Measurements from ENCODE around the gene GATAD2A.
"Not testable (repeated sequence)": the region's sequence is repeated elsewhere in the genome, so short reads cannot be mapped to it uniquely, and the experiment has no call there.

GATAD2A gene

GRCh38 chr19:19366434-19367396, 38.8 kb upstream of the GATAD2A start:
- H3K4me3 ChIP-seq (replicated peaks in 1 of 2; ENCODE audit: low read depth in 2 of 2, low read length in 2 of 2) = no peak overlapping the region
- TF ChIP-seq CTCF (IDR thresholded peaks at IDR 0.05; ENCODE audit: low read depth, low read length) = peak; percentile 98
- peak; percentile 79 to 80 for DNase-seq (ENCODE audit: low read depth in 2 of 2)

GRCh38 chr19:19368087-19368486, 37.4 kb upstream of the GATAD2A start:
- no peak overlapping the region for H3K4me3 ChIP-seq (replicated peaks in 1 of 2; ENCODE audit: low read depth in 2 of 2, low read length in 2 of 2)
- DNase-seq (ENCODE audit: low read depth in 2 of 2) = no peak
- no peak for TF ChIP-seq CTCF (IDR thresholded peaks at IDR 0.05; ENCODE audit: low read depth, low read length)

GRCh38 chr19:19371059-19371458, 34.4 kb upstream of the GATAD2A start:
- H3K4me3 ChIP-seq (replicated peaks in 1 of 2; ENCODE audit: low read depth in 2 of 2, low read length in 2 of 2) = no peak overlapping the region
- no peak for DNase-seq (ENCODE audit: low read depth in 2 of 2)
- TF ChIP-seq CTCF (IDR thresholded peaks at IDR 0.05; ENCODE audit: low read depth, low read length) = no peak

- DNase-seq (ENCODE audit: low read depth in 2 of 2) = peak; percentile 60 to 78
- H3K4me3 ChIP-seq (replicated peaks in 1 of 2; ENCODE audit: low read depth in 2 of 2, low read length in 2 of 2) = no peak overlapping the region
Measured at GRCh38 chr19:19372656-19373416, 32.6 kb upstream of the GATAD2A start.

GRCh38 chr19:19379527-19379926, 25.9 kb upstream of the GATAD2A start:
- DNase-seq (ENCODE audit: low read depth in 2 of 2) = no peak
- no peak overlapping the region for H3K4me3 ChIP-seq (replicated peaks in 1 of 2; ENCODE audit: low read depth in 2 of 2, low read length in 2 of 2)
- TF ChIP-seq CTCF (IDR thresholded peaks at IDR 0.05; ENCODE audit: low read depth, low read length) = no peak

More at GRCh38 chr19:19372656-19373416, 32.6 kb upstream of the GATAD2A start:
- no peak for TF ChIP-seq CTCF (IDR thresholded peaks at IDR 0.05; ENCODE audit: low read depth, low read length)

GRCh38 chr19:19380316-19380715, 25.2 kb upstream of the GATAD2A start:
- H3K4me3 ChIP-seq (replicated peaks in 1 of 2; ENCODE audit: low read depth in 2 of 2, low read length in 2 of 2); DNase-seq (ENCODE audit: low read depth in 2 of 2): not testable (repeated sequence)

All from cardiac fibroblast (primary cell).